Measurements from ENCODE around the gene PTPRG.

- TF ChIP-seq, protein P1, sequence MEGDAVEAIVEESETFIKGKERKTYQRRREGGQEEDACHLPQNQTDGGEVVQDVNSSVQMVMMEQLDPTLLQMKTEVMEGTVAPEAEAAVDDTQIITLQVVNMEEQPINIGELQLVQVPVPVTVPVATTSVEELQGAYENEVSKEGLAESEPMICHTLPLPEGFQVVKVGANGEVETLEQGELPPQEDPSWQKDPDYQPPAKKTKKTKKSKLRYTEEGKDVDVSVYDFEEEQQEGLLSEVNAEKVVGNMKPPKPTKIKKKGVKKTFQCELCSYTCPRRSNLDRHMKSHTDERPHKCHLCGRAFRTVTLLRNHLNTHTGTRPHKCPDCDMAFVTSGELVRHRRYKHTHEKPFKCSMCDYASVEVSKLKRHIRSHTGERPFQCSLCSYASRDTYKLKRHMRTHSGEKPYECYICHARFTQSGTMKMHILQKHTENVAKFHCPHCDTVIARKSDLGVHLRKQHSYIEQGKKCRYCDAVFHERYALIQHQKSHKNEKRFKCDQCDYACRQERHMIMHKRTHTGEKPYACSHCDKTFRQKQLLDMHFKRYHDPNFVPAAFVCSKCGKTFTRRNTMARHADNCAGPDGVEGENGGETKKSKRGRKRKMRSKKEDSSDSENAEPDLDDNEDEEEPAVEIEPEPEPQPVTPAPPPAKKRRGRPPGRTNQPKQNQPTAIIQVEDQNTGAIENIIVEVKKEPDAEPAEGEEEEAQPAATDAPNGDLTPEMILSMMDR (IDR thresholded peaks at IDR 0.05) = no peak
- TF ChIP-seq POLR2AphosphoS5 (IDR thresholded peaks at IDR 0.05) = peak in 1 of 2 donors; percentile 31
Measured at GRCh38 chr3:62128051-62128450, 566.7 kb downstream of the PTPRG start.

Measured in esophagus muscularis mucosa (tissue), 3 donors.